DND-41 (cell line): ENCODE results near the gene ZC3H11A.
"Not testable (repeated sequence)": the region's sequence is repeated elsewhere in the genome, so short reads cannot be mapped to it uniquely, and the experiment has no call there.

ENCODE experiments used
- ATAC-seq: fragments of 200-7000 bp; cut with Tn5 transposase; 3 replicates; pipeline ENCODE4 v1.9.1; 2021; ENCODE audit warnings: low read depth; ENCODE audit not compliant: insufficient read depth
- DNase-seq: peaks from one replicate; pipeline ENCODE4 v3.0.0-alpha.2; 2020
- H2AFZ ChIP-seq: 2 replicates; pipeline ENCODE4 v1.6.0; 2012; ENCODE audit warnings: low read depth, low read length
- H3K27ac ChIP-seq: 2 replicates; pipeline ENCODE4 v1.5.1; 2012; ENCODE audit warnings: low read length, inconsistent platforms
- H3K27me3 ChIP-seq: fragments of 200-600 bp; sonication (generic); 2 replicates; pipeline ENCODE4 v1.6.0; 2012; ENCODE audit warnings: low read length, mild to moderate bottlenecking, inconsistent platforms; ENCODE audit not compliant: insufficient read depth, poor library complexity
- H3K36me3 ChIP-seq: 2 replicates; pipeline ENCODE4 v1.5.1; 2012; ENCODE audit warnings: low read length, inconsistent platforms; ENCODE audit not compliant: insufficient read depth
- H3K4me1 ChIP-seq: 2 replicates; pipeline ENCODE4 v1.5.1; 2012; ENCODE audit warnings: mild to moderate bottlenecking, low read length; ENCODE audit not compliant: insufficient read depth
- H3K4me2 ChIP-seq: 2 replicates; pipeline ENCODE4 v1.6.0; 2012; ENCODE audit warnings: mild to moderate bottlenecking, moderate library complexity, low read length, inconsistent platforms; ENCODE audit not compliant: insufficient read depth
- H3K4me3 ChIP-seq, 2 experiments: fragments of 200-600 bp in 1 of 2; shearing (Covaris generic) in 1 of 2; 2 replicates each; pipeline ENCODE4 v1.5.1; 2012 to 2016; ENCODE audit warnings: inconsistent platforms in 2 of 2, low read length in 2 of 2, mild to moderate bottlenecking in 2 of 2, low read depth in 1 of 2, moderate library complexity in 1 of 2
- H3K79me2 ChIP-seq: 2 replicates; pipeline ENCODE4 v1.6.0; 2012; ENCODE audit warnings: low read length, inconsistent platforms; ENCODE audit not compliant: insufficient read depth
- H3K9ac ChIP-seq: 2 replicates; pipeline ENCODE4 v1.6.0; 2012; ENCODE audit warnings: low read depth, mild to moderate bottlenecking, inconsistent platforms, low read length, moderate library complexity
- H3K9me3 ChIP-seq: 2 replicates; pipeline ENCODE4 v1.5.1; 2012; ENCODE audit warnings: low read length, moderate library complexity, mild to moderate bottlenecking, inconsistent platforms; ENCODE audit not compliant: insufficient read depth, severe bottlenecking
- H4K20me1 ChIP-seq: 2 replicates; pipeline ENCODE4 v1.6.0; 2012; ENCODE audit warnings: low read length; ENCODE audit not compliant: insufficient read depth
- EZH2 ChIP-seq: IDR thresholded peaks from 3 replicates; pipeline ENCODE4 v1.6.1; 2012; ENCODE audit warnings: borderline replicate concordance, low read depth, mild to moderate bottlenecking, moderate library complexity, low read length, inconsistent platforms; ENCODE audit not compliant: severe bottlenecking
- TF ChIP-seq, protein P1 (sequence below): IDR thresholded peaks from 2 replicates; pipeline ENCODE4 v1.5.1; 2012; ENCODE audit warnings: borderline replicate concordance, low read length, moderate library complexity, mild to moderate bottlenecking; ENCODE audit not compliant: poor library complexity, severe bottlenecking; ENCODE audit errors: extremely low read depth

The ZC3H11A gene

DNA sequence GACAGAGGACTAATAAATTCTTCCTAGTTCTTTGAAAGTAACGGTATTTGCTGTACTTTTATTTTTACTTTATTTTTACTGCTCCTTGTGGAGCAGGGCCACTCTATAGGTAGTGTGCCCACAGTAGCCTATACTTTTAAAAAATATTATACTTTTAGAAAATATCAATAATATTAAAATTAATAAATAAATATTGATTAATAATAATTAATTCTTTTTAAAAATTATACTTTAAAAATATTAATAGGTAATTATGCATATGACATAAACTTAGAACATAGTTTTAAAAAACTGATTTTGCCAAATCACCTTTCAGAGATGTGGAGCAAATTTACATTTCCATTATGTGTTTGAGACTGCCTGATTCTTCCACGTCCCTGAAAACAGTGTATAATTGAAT, 30.8 kb downstream of the ZC3H11A start:
- TF ChIP-seq EZH2, result no peak
- TF ChIP-seq, protein P1, sequence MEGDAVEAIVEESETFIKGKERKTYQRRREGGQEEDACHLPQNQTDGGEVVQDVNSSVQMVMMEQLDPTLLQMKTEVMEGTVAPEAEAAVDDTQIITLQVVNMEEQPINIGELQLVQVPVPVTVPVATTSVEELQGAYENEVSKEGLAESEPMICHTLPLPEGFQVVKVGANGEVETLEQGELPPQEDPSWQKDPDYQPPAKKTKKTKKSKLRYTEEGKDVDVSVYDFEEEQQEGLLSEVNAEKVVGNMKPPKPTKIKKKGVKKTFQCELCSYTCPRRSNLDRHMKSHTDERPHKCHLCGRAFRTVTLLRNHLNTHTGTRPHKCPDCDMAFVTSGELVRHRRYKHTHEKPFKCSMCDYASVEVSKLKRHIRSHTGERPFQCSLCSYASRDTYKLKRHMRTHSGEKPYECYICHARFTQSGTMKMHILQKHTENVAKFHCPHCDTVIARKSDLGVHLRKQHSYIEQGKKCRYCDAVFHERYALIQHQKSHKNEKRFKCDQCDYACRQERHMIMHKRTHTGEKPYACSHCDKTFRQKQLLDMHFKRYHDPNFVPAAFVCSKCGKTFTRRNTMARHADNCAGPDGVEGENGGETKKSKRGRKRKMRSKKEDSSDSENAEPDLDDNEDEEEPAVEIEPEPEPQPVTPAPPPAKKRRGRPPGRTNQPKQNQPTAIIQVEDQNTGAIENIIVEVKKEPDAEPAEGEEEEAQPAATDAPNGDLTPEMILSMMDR, result no peak
- H3K36me3 ChIP-seq, result peaks cover 90% of the 10 kb centered on the region
- H3K27ac ChIP-seq, result no peak overlapping the region
- no peak for DNase-seq
- no peak overlapping the region for H2AFZ ChIP-seq
- H3K4me2 ChIP-seq, result no peak overlapping the region
- H3K9ac ChIP-seq, result no peak overlapping the region
- peaks cover 29% of the 10 kb centered on the region for H4K20me1 ChIP-seq
- peaks cover 56% of the 10 kb centered on the region for H3K79me2 ChIP-seq
- no peaks in the 10 kb centered on the region for H3K27me3 ChIP-seq
- H3K4me3 ChIP-seq, result no peak overlapping the region
- H3K9me3 ChIP-seq, result no peaks in the 10 kb centered on the region
- ATAC-seq, result no peak
- no peaks in the 10 kb centered on the region for H3K4me1 ChIP-seq

DNA sequence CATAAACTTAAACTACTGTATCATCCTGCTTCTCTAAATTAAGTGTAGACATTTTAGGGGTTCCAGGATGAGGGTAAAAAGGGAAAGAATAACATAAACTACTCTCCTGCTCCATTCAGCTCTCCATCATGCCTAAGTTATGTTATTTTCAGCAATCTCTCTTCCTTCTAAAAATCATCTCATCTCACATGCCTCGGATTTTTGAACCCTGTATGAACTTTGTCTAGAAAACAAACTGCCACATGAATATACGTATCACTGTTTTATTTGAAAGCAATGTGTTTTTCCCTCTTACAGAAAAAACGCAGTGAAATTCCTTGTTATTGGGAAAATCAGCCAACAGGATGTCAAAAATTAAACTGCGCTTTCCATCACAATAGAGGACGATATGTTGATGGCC, 32.6 kb downstream of the ZC3H11A start:
- DNase-seq (no peak), ATAC-seq (no peak)
- Histone ChIP-seq H2AFZ (no peak overlapping the region), H3K27me3 (no peaks in the 10 kb centered on the region), H3K79me2 (peaks cover 38% of the 10 kb centered on the region), H3K4me1 (no peaks in the 10 kb centered on the region), H4K20me1 (peaks cover 17% of the 10 kb centered on the region), H3K27ac (no peak overlapping the region), H3K9me3 (no peaks in the 10 kb centered on the region), H3K36me3 (peaks cover 90% of the 10 kb centered on the region), H3K4me2 (no peak overlapping the region), H3K9ac (no peak overlapping the region), H3K4me3 (no peak overlapping the region)
- TF ChIP-seq, protein P1, result no peak
- no peak for TF ChIP-seq EZH2

DNA sequence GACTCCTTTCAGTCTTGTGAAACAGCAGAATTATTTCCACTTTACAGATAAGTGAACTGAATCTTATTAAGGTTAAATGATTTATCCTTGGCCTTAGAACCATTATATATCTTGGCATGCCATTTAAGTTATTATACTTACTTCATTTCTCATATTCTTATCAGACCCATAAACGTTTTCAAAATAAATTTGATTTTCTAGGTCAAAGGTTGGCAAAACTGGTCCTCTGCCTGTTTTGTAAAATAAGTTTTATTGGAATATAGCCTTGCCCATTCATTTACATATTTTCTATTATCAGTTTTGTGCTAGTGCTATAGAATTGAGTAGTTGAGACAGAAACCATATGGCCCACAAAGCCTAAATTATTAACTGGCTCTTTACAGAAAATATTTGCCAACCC, 33.1 kb downstream of the ZC3H11A start:
- Histone ChIP-seq H3K27ac (no peak overlapping the region), H3K4me3 (no peak overlapping the region), H3K27me3 (no peaks in the 10 kb centered on the region), H3K9ac (no peak overlapping the region), H3K36me3 (peaks cover 89% of the 10 kb centered on the region), H3K9me3 (no peaks in the 10 kb centered on the region), H3K79me2 (peaks cover 33% of the 10 kb centered on the region), H4K20me1 (peaks cover 12% of the 10 kb centered on the region), H3K4me1 (no peaks in the 10 kb centered on the region), H3K4me2 (no peak overlapping the region), H2AFZ (no peak overlapping the region)
- TF ChIP-seq EZH2, result no peak
- TF ChIP-seq, protein P1, result no peak
- DNase-seq (no peak), ATAC-seq (no peak)

DNA sequence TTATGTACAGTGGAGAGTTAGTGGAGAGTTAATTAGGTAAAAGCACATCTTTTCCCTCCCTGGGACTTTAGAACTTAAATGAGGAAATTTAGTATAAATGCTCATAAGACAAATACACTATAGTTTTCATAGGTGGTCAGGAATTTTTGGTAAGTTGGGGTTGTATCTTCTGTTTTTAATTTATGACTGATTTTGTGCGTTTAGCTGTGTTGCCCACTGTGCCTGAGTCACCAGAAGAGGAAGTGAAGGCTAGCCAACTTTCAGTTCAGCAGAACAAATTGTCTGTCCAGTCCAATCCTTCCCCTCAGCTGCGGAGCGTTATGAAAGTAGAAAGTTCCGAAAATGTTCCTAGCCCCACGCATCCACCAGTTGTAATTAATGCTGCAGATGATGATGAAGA, 33.8 kb downstream of the ZC3H11A start:
- not testable (repeated sequence) for H3K9ac ChIP-seq, H3K4me3 ChIP-seq, DNase-seq, H3K4me1 ChIP-seq, ATAC-seq, H3K4me2 ChIP-seq, H2AFZ ChIP-seq, H3K27ac ChIP-seq, H3K9me3 ChIP-seq, H3K27me3 ChIP-seq
- Histone ChIP-seq H4K20me1 (peaks cover 10% of the 10 kb centered on the region), H3K36me3 (peaks cover 91% of the 10 kb centered on the region), H3K79me2 (peaks cover 26% of the 10 kb centered on the region)
